ENCODE results near the gene DOCK9. TPM values are rescaled to one million over a fixed set of nuclear protein-coding genes. Genes with fewer than 3 reads are reported as not detected.

DOCK9 gene
- total and polyA plus RNA-seq, 2 experiments from 2014 or later: 8.5 to 57.7 TPM

DNA sequence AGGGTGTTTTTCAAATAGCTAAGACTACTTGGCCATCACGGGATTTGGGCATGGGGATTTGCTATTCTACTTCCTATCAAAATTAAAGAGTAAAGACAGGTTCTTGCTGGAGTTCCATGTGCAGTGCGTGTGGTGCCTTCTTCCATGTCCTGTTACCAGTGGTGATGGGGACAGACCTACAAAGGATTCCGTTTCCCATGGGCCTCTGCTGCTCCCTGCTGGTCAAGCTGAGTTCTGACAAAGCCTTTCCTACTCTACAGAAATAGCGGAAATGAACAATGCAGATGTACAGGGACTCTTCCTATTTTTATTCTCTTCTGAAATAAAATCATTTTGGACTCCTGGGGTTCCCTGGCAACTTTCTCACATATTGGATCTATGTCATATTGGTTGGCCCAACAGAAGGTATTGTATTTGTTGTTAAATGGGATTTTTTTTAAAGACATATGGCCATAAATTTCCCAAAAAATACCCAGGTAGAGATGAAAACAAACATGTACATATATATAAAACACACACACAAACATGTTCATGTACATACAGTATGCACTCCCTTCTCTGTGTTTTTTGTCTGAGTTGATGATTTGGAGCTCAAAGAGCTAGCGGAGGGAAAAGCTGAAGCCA is 134.9 kb downstream of the DOCK9 start:
- 0 out of 2 replicates have a peak, but pooled peaks cover 4% of the 10 kb centered on the region for H3K4me1 ChIP-seq (ENCODE audit: insufficient read depth)
- H3F3A ChIP-seq (replicated peaks; ENCODE audit: low read depth): no peaks in the 10 kb centered on the region
- H3K4me2 ChIP-seq: no peak overlapping the region
- peak; percentile 89 for DNase-seq (ENCODE audit: low spot score)
- Mint-ChIP-seq H3K36me3 (ENCODE audit: low read depth) (no peaks in the 10 kb centered on the region), H3K27me3 (ENCODE audit: insufficient read depth, low read depth, poor library complexity) (no peaks in the 10 kb centered on the region), H3K4me3 (no peak overlapping the region; the same call in 2 of the 3 replicates), H3K4me1 (peaks cover 16% of the 10 kb centered on the region), H3K27ac (no peak overlapping the region), H3K9me3 (no peaks in the 10 kb centered on the region)
- no peaks in the 10 kb centered on the region for H3K9me2 ChIP-seq (ENCODE audit: insufficient read depth)
- ATAC-seq: peak; percentile 80
- no peak overlapping the region for H3K27ac ChIP-seq (ENCODE audit: low read depth)
- H3K36me3 ChIP-seq (ENCODE audit: insufficient read depth): no peaks in the 10 kb centered on the region; the same call in 1 of the 2 replicates
- H4K20me1 ChIP-seq (replicated peaks; ENCODE audit: insufficient read depth): no peaks in the 10 kb centered on the region
- no peaks in the 10 kb centered on the region for H3K79me2 ChIP-seq (replicated peaks; ENCODE audit: insufficient read depth)
- no peak overlapping the region for H3K4me3 ChIP-seq
- no peak overlapping the region for H2AFZ ChIP-seq
- TF ChIP-seq, protein P1, sequence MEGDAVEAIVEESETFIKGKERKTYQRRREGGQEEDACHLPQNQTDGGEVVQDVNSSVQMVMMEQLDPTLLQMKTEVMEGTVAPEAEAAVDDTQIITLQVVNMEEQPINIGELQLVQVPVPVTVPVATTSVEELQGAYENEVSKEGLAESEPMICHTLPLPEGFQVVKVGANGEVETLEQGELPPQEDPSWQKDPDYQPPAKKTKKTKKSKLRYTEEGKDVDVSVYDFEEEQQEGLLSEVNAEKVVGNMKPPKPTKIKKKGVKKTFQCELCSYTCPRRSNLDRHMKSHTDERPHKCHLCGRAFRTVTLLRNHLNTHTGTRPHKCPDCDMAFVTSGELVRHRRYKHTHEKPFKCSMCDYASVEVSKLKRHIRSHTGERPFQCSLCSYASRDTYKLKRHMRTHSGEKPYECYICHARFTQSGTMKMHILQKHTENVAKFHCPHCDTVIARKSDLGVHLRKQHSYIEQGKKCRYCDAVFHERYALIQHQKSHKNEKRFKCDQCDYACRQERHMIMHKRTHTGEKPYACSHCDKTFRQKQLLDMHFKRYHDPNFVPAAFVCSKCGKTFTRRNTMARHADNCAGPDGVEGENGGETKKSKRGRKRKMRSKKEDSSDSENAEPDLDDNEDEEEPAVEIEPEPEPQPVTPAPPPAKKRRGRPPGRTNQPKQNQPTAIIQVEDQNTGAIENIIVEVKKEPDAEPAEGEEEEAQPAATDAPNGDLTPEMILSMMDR (conservative IDR thresholded peaks at IDR 0.05; ENCODE audit: low read depth in 2 of 2): peak; percentile 88 to 95
- no peak for TF ChIP-seq EZH2phosphoT487 (IDR thresholded peaks at IDR 0.05; ENCODE audit: unreplicated experiment)
- TF ChIP-seq, protein P2, sequence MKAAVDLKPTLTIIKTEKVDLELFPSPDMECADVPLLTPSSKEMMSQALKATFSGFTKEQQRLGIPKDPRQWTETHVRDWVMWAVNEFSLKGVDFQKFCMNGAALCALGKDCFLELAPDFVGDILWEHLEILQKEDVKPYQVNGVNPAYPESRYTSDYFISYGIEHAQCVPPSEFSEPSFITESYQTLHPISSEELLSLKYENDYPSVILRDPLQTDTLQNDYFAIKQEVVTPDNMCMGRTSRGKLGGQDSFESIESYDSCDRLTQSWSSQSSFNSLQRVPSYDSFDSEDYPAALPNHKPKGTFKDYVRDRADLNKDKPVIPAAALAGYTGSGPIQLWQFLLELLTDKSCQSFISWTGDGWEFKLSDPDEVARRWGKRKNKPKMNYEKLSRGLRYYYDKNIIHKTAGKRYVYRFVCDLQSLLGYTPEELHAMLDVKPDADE (IDR thresholded peaks at IDR 0.05): no peak
- H3K27me3 ChIP-seq (ENCODE audit: insufficient read depth): no peaks in the 10 kb centered on the region

DNA sequence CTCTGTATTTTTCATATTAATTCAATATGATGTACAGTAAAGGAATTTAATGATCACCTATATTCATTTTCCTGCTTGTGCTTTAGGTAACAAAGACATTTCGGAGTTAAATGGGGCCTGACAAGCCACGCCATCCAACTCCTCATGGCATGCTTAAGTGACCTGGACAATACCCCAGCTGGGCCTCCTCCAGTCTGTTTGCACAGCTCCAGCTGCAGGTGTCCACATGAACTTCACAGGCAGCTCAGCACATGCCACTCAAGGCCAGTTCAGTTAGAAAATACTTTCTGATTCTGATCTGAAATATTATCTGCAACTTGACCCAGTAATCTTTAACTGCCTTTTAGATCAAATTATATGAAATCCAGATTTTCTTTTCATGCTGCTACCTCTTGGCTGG is 135.8 kb downstream of the DOCK9 start:
- no peaks in the 10 kb centered on the region for H3K79me2 ChIP-seq (replicated peaks; ENCODE audit: insufficient read depth)
- no peak overlapping the region for H3K4me2 ChIP-seq
- H3K4me1 Mint-ChIP-seq: peaks cover 11% of the 10 kb centered on the region
- H3K36me3 ChIP-seq (ENCODE audit: insufficient read depth): no peaks in the 10 kb centered on the region; the same call in 1 of the 2 replicates
- H3K9me2 ChIP-seq (ENCODE audit: insufficient read depth): no peaks in the 10 kb centered on the region
- H2AFZ ChIP-seq: no peak overlapping the region
- H3K27ac ChIP-seq (ENCODE audit: low read depth): no peak overlapping the region
- no peaks in the 10 kb centered on the region for H4K20me1 ChIP-seq (replicated peaks; ENCODE audit: insufficient read depth)
- 0 out of 2 replicates have a peak, but pooled peaks cover 4% of the 10 kb centered on the region for H3K4me1 ChIP-seq (ENCODE audit: insufficient read depth)
- no peaks in the 10 kb centered on the region for H3K9me3 Mint-ChIP-seq
- H3K4me3 ChIP-seq: no peak overlapping the region
- DNase-seq (ENCODE audit: low spot score): no peak
- no peaks in the 10 kb centered on the region for H3K27me3 ChIP-seq (ENCODE audit: insufficient read depth)
- H3K27ac Mint-ChIP-seq: no peak overlapping the region
- TF ChIP-seq, protein P3, sequence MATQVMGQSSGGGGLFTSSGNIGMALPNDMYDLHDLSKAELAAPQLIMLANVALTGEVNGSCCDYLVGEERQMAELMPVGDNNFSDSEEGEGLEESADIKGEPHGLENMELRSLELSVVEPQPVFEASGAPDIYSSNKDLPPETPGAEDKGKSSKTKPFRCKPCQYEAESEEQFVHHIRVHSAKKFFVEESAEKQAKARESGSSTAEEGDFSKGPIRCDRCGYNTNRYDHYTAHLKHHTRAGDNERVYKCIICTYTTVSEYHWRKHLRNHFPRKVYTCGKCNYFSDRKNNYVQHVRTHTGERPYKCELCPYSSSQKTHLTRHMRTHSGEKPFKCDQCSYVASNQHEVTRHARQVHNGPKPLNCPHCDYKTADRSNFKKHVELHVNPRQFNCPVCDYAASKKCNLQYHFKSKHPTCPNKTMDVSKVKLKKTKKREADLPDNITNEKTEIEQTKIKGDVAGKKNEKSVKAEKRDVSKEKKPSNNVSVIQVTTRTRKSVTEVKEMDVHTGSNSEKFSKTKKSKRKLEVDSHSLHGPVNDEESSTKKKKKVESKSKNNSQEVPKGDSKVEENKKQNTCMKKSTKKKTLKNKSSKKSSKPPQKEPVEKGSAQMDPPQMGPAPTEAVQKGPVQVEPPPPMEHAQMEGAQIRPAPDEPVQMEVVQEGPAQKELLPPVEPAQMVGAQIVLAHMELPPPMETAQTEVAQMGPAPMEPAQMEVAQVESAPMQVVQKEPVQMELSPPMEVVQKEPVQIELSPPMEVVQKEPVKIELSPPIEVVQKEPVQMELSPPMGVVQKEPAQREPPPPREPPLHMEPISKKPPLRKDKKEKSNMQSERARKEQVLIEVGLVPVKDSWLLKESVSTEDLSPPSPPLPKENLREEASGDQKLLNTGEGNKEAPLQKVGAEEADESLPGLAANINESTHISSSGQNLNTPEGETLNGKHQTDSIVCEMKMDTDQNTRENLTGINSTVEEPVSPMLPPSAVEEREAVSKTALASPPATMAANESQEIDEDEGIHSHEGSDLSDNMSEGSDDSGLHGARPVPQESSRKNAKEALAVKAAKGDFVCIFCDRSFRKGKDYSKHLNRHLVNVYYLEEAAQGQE (IDR thresholded peaks at IDR 0.05; ENCODE audit: unreplicated experiment): no peak
- H3K4me3 Mint-ChIP-seq: no peak overlapping the region
- H3K27me3 Mint-ChIP-seq (ENCODE audit: insufficient read depth, low read depth, poor library complexity): no peaks in the 10 kb centered on the region
- ATAC-seq: no peak
- no peaks in the 10 kb centered on the region for H3K36me3 Mint-ChIP-seq (ENCODE audit: low read depth)
- H3F3A ChIP-seq (replicated peaks; ENCODE audit: low read depth): no peaks in the 10 kb centered on the region
